ENCODE results near the gene DNAJC30. TPM values are rescaled to one million over a fixed set of nuclear protein-coding genes. Genes with fewer than 3 reads are reported as not detected.
"Not testable (repeated sequence)": the region's sequence is repeated elsewhere in the genome, so short reads cannot be mapped to it uniquely, and the experiment has no call there.

The DNAJC30 gene
- total RNA-seq, 3 donors from 2014 or later (not counting 1 experiment from before 2014, with no cell fraction given), result 8.7 to 9.9 (median 9.3) TPM

- 83% methylated on average over 8 of the region's 8 CpGs for WGBS (ENCODE audit: insufficient coverage)
- Mint-ChIP-seq H3K4me1 (peaks cover 24 to 30% of the 10 kb centered on the region in 2 donors), H3K4me3 (peak overlapping the region; percentile 99)
Observed at GRCh38 chr7:73681031-73681430, 2.2 kb downstream of the DNAJC30 start.

GRCh38 chr7:73680501-73680900 is 2.8 kb downstream of the DNAJC30 start:
- no peak for ATAC-seq

More at GRCh38 chr7:73681031-73681430, 2.2 kb downstream of the DNAJC30 start:
- H3K27ac ChIP-seq (ENCODE audit: low read length), result no peak overlapping the region
- ATAC-seq, result no peak
- Mint-ChIP-seq H3K27me3 (ENCODE audit: low read depth in 2 of 2) (no peaks in the 10 kb centered on the region), H3K27ac (peak overlapping the region; percentile 44 to 94), H3K36me3 (no peaks in the 10 kb centered on the region), H3K9me3 (no peaks in the 10 kb centered on the region)
- intact Hi-C loops (cut with micrococcal nuclease), result loop anchor here (5.0 kb wide), 1 partner anchor 36 kb away; the partner anchor contains the start of gene STX1A
- DNase-seq, result no peak
- no peaks in the 10 kb centered on the region for H3K9me3 ChIP-seq (ENCODE audit: control insufficient read depth, insufficient read depth, low read length)
- peaks cover 6% of the 10 kb centered on the region for H3K36me3 ChIP-seq (ENCODE audit: control insufficient read depth, insufficient read depth, low read length)
- TF ChIP-seq CTCF (IDR thresholded peaks at IDR 0.05), result no peak
- H3K27me3 ChIP-seq (ENCODE audit: control insufficient read depth, insufficient read depth, low read length), result no peaks in the 10 kb centered on the region
- H3K4me1 ChIP-seq (ENCODE audit: control insufficient read depth, insufficient read depth, low read length), result peaks cover 23% of the 10 kb centered on the region
- no peak overlapping the region for H3K4me3 ChIP-seq (ENCODE audit: low read length)

GRCh38 chr7:73679709-73680108 is 3.5 kb downstream of the DNAJC30 start:
- no peak overlapping the region for H3K27ac ChIP-seq (ENCODE audit: low read length)
- Mint-ChIP-seq H3K4me1 (peaks cover 24 to 30% of the 10 kb centered on the region in 2 donors), H3K9me3 (no peaks in the 10 kb centered on the region), H3K27me3 (ENCODE audit: low read depth in 2 of 2) (no peaks in the 10 kb centered on the region), H3K27ac (no peak overlapping the region), H3K36me3 (no peaks in the 10 kb centered on the region), H3K4me3 (no peak overlapping the region)
- DNase-seq (no peak), ATAC-seq (no peak)
- no peaks in the 10 kb centered on the region for H3K9me3 ChIP-seq (ENCODE audit: control insufficient read depth, insufficient read depth, low read length)
- WGBS (ENCODE audit: insufficient coverage), result 92% methylated on average over 2 of the region's 2 CpGs
- intact Hi-C loops (cut with micrococcal nuclease), result loop anchor here (5.0 kb wide), 1 partner anchor 38 kb away; the partner anchor contains the start of gene STX1A
- H3K4me3 ChIP-seq (ENCODE audit: low read length), result no peak overlapping the region
- TF ChIP-seq CTCF (IDR thresholded peaks at IDR 0.05), result no peak
- peaks cover 23% of the 10 kb centered on the region for H3K4me1 ChIP-seq (ENCODE audit: control insufficient read depth, insufficient read depth, low read length)
- H3K27me3 ChIP-seq (ENCODE audit: control insufficient read depth, insufficient read depth, low read length), result no peaks in the 10 kb centered on the region
- peaks cover 6% of the 10 kb centered on the region for H3K36me3 ChIP-seq (ENCODE audit: control insufficient read depth, insufficient read depth, low read length)

More at GRCh38 chr7:73680501-73680900, 2.8 kb downstream of the DNAJC30 start:
- no peak overlapping the region for H3K27ac ChIP-seq (ENCODE audit: low read length)
- H3K4me1 ChIP-seq (ENCODE audit: control insufficient read depth, insufficient read depth, low read length), result peaks cover 23% of the 10 kb centered on the region
- no peaks in the 10 kb centered on the region for H3K27me3 Mint-ChIP-seq (ENCODE audit: low read depth in 2 of 2)
- H3K27me3 ChIP-seq (ENCODE audit: control insufficient read depth, insufficient read depth, low read length), result no peaks in the 10 kb centered on the region
- no peak overlapping the region for H3K4me3 Mint-ChIP-seq
- DNase-seq, result no peak
- no peaks in the 10 kb centered on the region for H3K9me3 Mint-ChIP-seq
- H3K27ac Mint-ChIP-seq, result no peak overlapping the region
- no peak for TF ChIP-seq CTCF (IDR thresholded peaks at IDR 0.05)
- intact Hi-C loops (cut with micrococcal nuclease), result loop anchor here (5.0 kb wide), 1 partner anchor 37 kb away; the partner anchor contains the start of gene STX1A
- H3K4me3 ChIP-seq (ENCODE audit: low read length), result no peak overlapping the region
- H3K9me3 ChIP-seq (ENCODE audit: control insufficient read depth, insufficient read depth, low read length), result no peaks in the 10 kb centered on the region
- WGBS (ENCODE audit: insufficient coverage), result 97% methylated on average over 7 of the region's 7 CpGs
- peaks cover 6% of the 10 kb centered on the region for H3K36me3 ChIP-seq (ENCODE audit: control insufficient read depth, insufficient read depth, low read length)
- peaks cover 24 to 30% of the 10 kb centered on the region in 2 donors for H3K4me1 Mint-ChIP-seq
- H3K36me3 Mint-ChIP-seq, result no peaks in the 10 kb centered on the region

GRCh38 chr7:73678862-73679261 is 4.4 kb downstream of the DNAJC30 start:
- DNase-seq (no peak), ATAC-seq (no peak)
- H3K27ac ChIP-seq (ENCODE audit: low read length), result no peak overlapping the region
- H3K4me3 ChIP-seq (ENCODE audit: low read length), result no peak overlapping the region
- no peaks in the 10 kb centered on the region for H3K9me3 ChIP-seq (ENCODE audit: control insufficient read depth, insufficient read depth, low read length)
- Mint-ChIP-seq H3K4me1 (peaks cover 22 to 27% of the 10 kb centered on the region in 2 donors), H3K4me3 (no peak overlapping the region), H3K9me3 (no peaks in the 10 kb centered on the region), H3K27me3 (ENCODE audit: low read depth in 2 of 2) (no peaks in the 10 kb centered on the region), H3K27ac (no peak overlapping the region), H3K36me3 (no peaks in the 10 kb centered on the region)
- WGBS (ENCODE audit: insufficient coverage), result 97% methylated on average over 6 of the region's 6 CpGs
- H3K4me1 ChIP-seq (ENCODE audit: control insufficient read depth, insufficient read depth, low read length), result peaks cover 15% of the 10 kb centered on the region
- H3K27me3 ChIP-seq (ENCODE audit: control insufficient read depth, insufficient read depth, low read length), result no peaks in the 10 kb centered on the region
- intact Hi-C loops (cut with micrococcal nuclease), result no loop called here
- peaks cover 6% of the 10 kb centered on the region for H3K36me3 ChIP-seq (ENCODE audit: control insufficient read depth, insufficient read depth, low read length)
- TF ChIP-seq CTCF (IDR thresholded peaks at IDR 0.05), result no peak

- DNase-seq; H3K27me3 ChIP-seq (ENCODE audit: control insufficient read depth, insufficient read depth, low read length); intact Hi-C loops (cut with micrococcal nuclease); H3K36me3 ChIP-seq (ENCODE audit: control insufficient read depth, insufficient read depth, low read length); H3K36me3 Mint-ChIP-seq; H3K4me3 ChIP-seq (ENCODE audit: low read length); H3K27ac ChIP-seq (ENCODE audit: low read length); H3K4me3 Mint-ChIP-seq; ATAC-seq; H3K4me1 ChIP-seq (ENCODE audit: control insufficient read depth, insufficient read depth, low read length); H3K9me3 ChIP-seq (ENCODE audit: control insufficient read depth, insufficient read depth, low read length); H3K27ac Mint-ChIP-seq; H3K27me3 Mint-ChIP-seq (ENCODE audit: low read depth in 2 of 2); H3K4me1 Mint-ChIP-seq; H3K9me3 Mint-ChIP-seq: not testable (repeated sequence)
- 89% methylated on average over 8 of the region's 9 CpGs for WGBS (ENCODE audit: insufficient coverage)
Observed at GRCh38 chr7:73676062-73676461, 7.2 kb downstream of the DNAJC30 start.

Data from natural killer cell (primary cell).